DMS 273 (cell line): ENCODE measurements around the gene UGT3A1.
"Not testable (repeated sequence)": the region's sequence is repeated elsewhere in the genome, so short reads cannot be mapped to it uniquely, and the experiment has no call there.

Source experiments
- DNase-seq: peaks from one replicate; lab custom pipeline; 2025; ENCODE audit not compliant: unreplicated experiment; lab: John Stamatoyannopoulos, UW

The UGT3A1 gene

GRCh38 chr5:35988529-35988928 is 2.7 kb downstream of the UGT3A1 start:
- no peak for DNase-seq

GRCh38 chr5:35987776-35988175 is 3.4 kb downstream of the UGT3A1 start:
- DNase-seq: no peak

- no peak for DNase-seq
Observed at GRCh38 chr5:35979715-35980114, 11.5 kb downstream of the UGT3A1 start.

- DNase-seq: not testable (repeated sequence)
Observed at GRCh38 chr5:35976859-35977258, 14.3 kb downstream of the UGT3A1 start.

- DNase-seq: no peak
Observed at GRCh38 chr5:35974570-35974969, 16.6 kb downstream of the UGT3A1 start.

GRCh38 chr5:35971878-35972210 is 19.3 kb downstream of the UGT3A1 start:
- DNase-seq: no peak

- DNase-seq: no peak
Observed at GRCh38 chr5:35971186-35971877, 19.9 kb downstream of the UGT3A1 start.

GRCh38 chr5:35963381-35963843 is 27.8 kb downstream of the UGT3A1 start:
- peak; percentile 69 for DNase-seq

- no peak for DNase-seq
Observed at GRCh38 chr5:35960328-35960727, 30.9 kb downstream of the UGT3A1 start.

GRCh38 chr5:35956429-35956828 is 34.8 kb downstream of the UGT3A1 start:
- DNase-seq: no peak

GRCh38 chr5:35954175-35954574 is 37.0 kb downstream of the UGT3A1 start:
- no peak for DNase-seq

- no peak for DNase-seq
Observed at GRCh38 chr5:35947085-35947484, 44.1 kb downstream of the UGT3A1 start.

- no peak for DNase-seq
Observed at GRCh38 chr5:35939639-35940038, 51.6 kb downstream of the UGT3A1 start.

- DNase-seq: peak; percentile 67
Observed at GRCh38 chr5:35938568-35939227, 52.5 kb downstream of the UGT3A1 start, which contains the start of gene CAPSL. TSS of gene CAPSL (minus strand) at chr5:35938622. CDS start at chr5:35921120, 17,502 bp downstream.

GRCh38 chr5:35926389-35927051 is 64.7 kb downstream of the UGT3A1 start:
- DNase-seq: peak; percentile 78

GRCh38 chr5:35924950-35925722 is 66.1 kb downstream of the UGT3A1 start:
- DNase-seq: peak; percentile 59

- DNase-seq: no peak
Observed at GRCh38 chr5:35924122-35924949, 66.9 kb downstream of the UGT3A1 start.

GRCh38 chr5:35922468-35922867 is 68.7 kb downstream of the UGT3A1 start:
- DNase-seq: peak; percentile 73

- DNase-seq: no peak
Observed at GRCh38 chr5:35921930-35922329, 69.3 kb downstream of the UGT3A1 start.

GRCh38 chr5:35920890-35921289 is 70.3 kb downstream of the UGT3A1 start:
- DNase-seq: peak; percentile 37
